ENCODE measurements around the gene XRCC4. TPM values are rescaled to one million over a fixed set of nuclear protein-coding genes. Genes with fewer than 3 reads are reported as not detected.

XRCC4 gene
- total RNA-seq, 1 donor = 5.0 TPM

- Histone ChIP-seq H3K4me3 (ENCODE audit: low read length) (no peak overlapping the region), H3K9me3 (ENCODE audit: low read depth, low read length) (peaks cover 15% of the 10 kb centered on the region), H3K27me3 (ENCODE audit: insufficient read depth, low read length) (no peaks in the 10 kb centered on the region), H3K4me1 (ENCODE audit: insufficient read depth, low read length) (no peaks in the 10 kb centered on the region)
These were observed 18.0 kb downstream of the XRCC4 start for GRCh38 chr5:83095163-83095956.

GRCh38 chr5:83095957-83096539 lies 18.7 kb downstream of the XRCC4 start:
- peaks cover 15% of the 10 kb centered on the region for H3K9me3 ChIP-seq (ENCODE audit: low read depth, low read length)
- no peaks in the 10 kb centered on the region for H3K4me1 ChIP-seq (ENCODE audit: insufficient read depth, low read length)
- no peak overlapping the region for H3K4me3 ChIP-seq (ENCODE audit: low read length)
- no peaks in the 10 kb centered on the region for H3K27me3 ChIP-seq (ENCODE audit: insufficient read depth, low read length)

GRCh38 chr5:83096660-83097339 lies 19.5 kb downstream of the XRCC4 start:
- Histone ChIP-seq H3K27me3 (ENCODE audit: insufficient read depth, low read length) (no peaks in the 10 kb centered on the region), H3K9me3 (ENCODE audit: low read depth, low read length) (peaks cover 15% of the 10 kb centered on the region), H3K4me3 (ENCODE audit: low read length) (no peak overlapping the region), H3K4me1 (ENCODE audit: insufficient read depth, low read length) (no peaks in the 10 kb centered on the region)

- H3K9me3 ChIP-seq (ENCODE audit: low read depth, low read length) = peaks cover 12% of the 10 kb centered on the region
- H3K27me3 ChIP-seq (ENCODE audit: insufficient read depth, low read length) = no peaks in the 10 kb centered on the region
- H3K4me1 ChIP-seq (ENCODE audit: insufficient read depth, low read length) = no peaks in the 10 kb centered on the region
- no peak overlapping the region for H3K4me3 ChIP-seq (ENCODE audit: low read length)
These were observed 20.4 kb downstream of the XRCC4 start for GRCh38 chr5:83097689-83098231.

GRCh38 chr5:83099001-83099400 lies 21.7 kb downstream of the XRCC4 start:
- H3K27me3 ChIP-seq (ENCODE audit: insufficient read depth, low read length) = no peaks in the 10 kb centered on the region
- H3K4me1 ChIP-seq (ENCODE audit: insufficient read depth, low read length) = no peaks in the 10 kb centered on the region
- no peaks in the 10 kb centered on the region for H3K9me3 ChIP-seq (ENCODE audit: low read depth, low read length)
- no peak overlapping the region for H3K4me3 ChIP-seq (ENCODE audit: low read length)

GRCh38 chr5:83099445-83099844 lies 22.1 kb downstream of the XRCC4 start:
- Histone ChIP-seq H3K9me3 (ENCODE audit: low read depth, low read length) (no peaks in the 10 kb centered on the region), H3K27me3 (ENCODE audit: insufficient read depth, low read length) (no peaks in the 10 kb centered on the region)

GRCh38 chr5:83101514-83101913 lies 24.2 kb downstream of the XRCC4 start:
- Histone ChIP-seq H3K4me1 (ENCODE audit: insufficient read depth, low read length) (no peaks in the 10 kb centered on the region), H3K9me3 (ENCODE audit: low read depth, low read length) (no peaks in the 10 kb centered on the region)

More at GRCh38 chr5:83099445-83099844, 22.1 kb downstream of the XRCC4 start:
- Histone ChIP-seq H3K4me3 (ENCODE audit: low read length) (no peak overlapping the region), H3K4me1 (ENCODE audit: insufficient read depth, low read length) (no peaks in the 10 kb centered on the region)

GRCh38 chr5:83102364-83102980 lies 25.1 kb downstream of the XRCC4 start:
- H3K4me3 ChIP-seq (ENCODE audit: low read length) = no peak overlapping the region
- no peaks in the 10 kb centered on the region for H3K4me1 ChIP-seq (ENCODE audit: insufficient read depth, low read length)
- no peaks in the 10 kb centered on the region for H3K27me3 ChIP-seq (ENCODE audit: insufficient read depth, low read length)
- H3K9me3 ChIP-seq (ENCODE audit: low read depth, low read length) = no peaks in the 10 kb centered on the region

More at GRCh38 chr5:83101514-83101913, 24.2 kb downstream of the XRCC4 start:
- H3K4me3 ChIP-seq (ENCODE audit: low read length) = no peak overlapping the region
- no peaks in the 10 kb centered on the region for H3K27me3 ChIP-seq (ENCODE audit: insufficient read depth, low read length)

GRCh38 chr5:83104021-83104420 lies 26.7 kb downstream of the XRCC4 start:
- Histone ChIP-seq H3K9me3 (ENCODE audit: low read depth, low read length) (no peaks in the 10 kb centered on the region), H3K27me3 (ENCODE audit: insufficient read depth, low read length) (no peaks in the 10 kb centered on the region), H3K4me3 (ENCODE audit: low read length) (no peak overlapping the region), H3K4me1 (ENCODE audit: insufficient read depth, low read length) (no peaks in the 10 kb centered on the region)

- H3K27me3 ChIP-seq (ENCODE audit: insufficient read depth, low read length) = no peaks in the 10 kb centered on the region
- no peak overlapping the region for H3K4me3 ChIP-seq (ENCODE audit: low read length)
- no peaks in the 10 kb centered on the region for H3K4me1 ChIP-seq (ENCODE audit: insufficient read depth, low read length)
- no peaks in the 10 kb centered on the region for H3K9me3 ChIP-seq (ENCODE audit: low read depth, low read length)
These were observed 30.5 kb downstream of the XRCC4 start for GRCh38 chr5:83107692-83108420.

- H3K4me1 ChIP-seq (ENCODE audit: insufficient read depth, low read length) = no peaks in the 10 kb centered on the region
- H3K4me3 ChIP-seq (ENCODE audit: low read length) = no peak overlapping the region
- no peaks in the 10 kb centered on the region for H3K9me3 ChIP-seq (ENCODE audit: low read depth, low read length)
- no peaks in the 10 kb centered on the region for H3K27me3 ChIP-seq (ENCODE audit: insufficient read depth, low read length)
These were observed 32.0 kb downstream of the XRCC4 start for GRCh38 chr5:83109380-83109779.

- peaks cover 6% of the 10 kb centered on the region for H3K9me3 ChIP-seq (ENCODE audit: low read depth, low read length)
These were observed 38.5 kb downstream of the XRCC4 start for GRCh38 chr5:83115816-83116215.

GRCh38 chr5:83118471-83118870 lies 41.1 kb downstream of the XRCC4 start:
- no peaks in the 10 kb centered on the region for H3K4me1 ChIP-seq (ENCODE audit: insufficient read depth, low read length)
- H3K9me3 ChIP-seq (ENCODE audit: low read depth, low read length) = peaks cover 6% of the 10 kb centered on the region
- no peak overlapping the region for H3K4me3 ChIP-seq (ENCODE audit: low read length)
- no peaks in the 10 kb centered on the region for H3K27me3 ChIP-seq (ENCODE audit: insufficient read depth, low read length)

More at GRCh38 chr5:83115816-83116215, 38.5 kb downstream of the XRCC4 start:
- Histone ChIP-seq H3K4me3 (ENCODE audit: low read length) (no peak overlapping the region), H3K4me1 (ENCODE audit: insufficient read depth, low read length) (no peaks in the 10 kb centered on the region), H3K27me3 (ENCODE audit: insufficient read depth, low read length) (no peaks in the 10 kb centered on the region)

- Histone ChIP-seq H3K4me3 (ENCODE audit: low read length) (no peak overlapping the region), H3K9me3 (ENCODE audit: low read depth, low read length) (peaks cover 6% of the 10 kb centered on the region), H3K4me1 (ENCODE audit: insufficient read depth, low read length) (no peaks in the 10 kb centered on the region), H3K27me3 (ENCODE audit: insufficient read depth, low read length) (no peaks in the 10 kb centered on the region)
These were observed 41.6 kb downstream of the XRCC4 start for GRCh38 chr5:83118976-83119375.

Data from mononuclear cell (primary cell).